ENCODE data around the gene MATK.

DNA sequence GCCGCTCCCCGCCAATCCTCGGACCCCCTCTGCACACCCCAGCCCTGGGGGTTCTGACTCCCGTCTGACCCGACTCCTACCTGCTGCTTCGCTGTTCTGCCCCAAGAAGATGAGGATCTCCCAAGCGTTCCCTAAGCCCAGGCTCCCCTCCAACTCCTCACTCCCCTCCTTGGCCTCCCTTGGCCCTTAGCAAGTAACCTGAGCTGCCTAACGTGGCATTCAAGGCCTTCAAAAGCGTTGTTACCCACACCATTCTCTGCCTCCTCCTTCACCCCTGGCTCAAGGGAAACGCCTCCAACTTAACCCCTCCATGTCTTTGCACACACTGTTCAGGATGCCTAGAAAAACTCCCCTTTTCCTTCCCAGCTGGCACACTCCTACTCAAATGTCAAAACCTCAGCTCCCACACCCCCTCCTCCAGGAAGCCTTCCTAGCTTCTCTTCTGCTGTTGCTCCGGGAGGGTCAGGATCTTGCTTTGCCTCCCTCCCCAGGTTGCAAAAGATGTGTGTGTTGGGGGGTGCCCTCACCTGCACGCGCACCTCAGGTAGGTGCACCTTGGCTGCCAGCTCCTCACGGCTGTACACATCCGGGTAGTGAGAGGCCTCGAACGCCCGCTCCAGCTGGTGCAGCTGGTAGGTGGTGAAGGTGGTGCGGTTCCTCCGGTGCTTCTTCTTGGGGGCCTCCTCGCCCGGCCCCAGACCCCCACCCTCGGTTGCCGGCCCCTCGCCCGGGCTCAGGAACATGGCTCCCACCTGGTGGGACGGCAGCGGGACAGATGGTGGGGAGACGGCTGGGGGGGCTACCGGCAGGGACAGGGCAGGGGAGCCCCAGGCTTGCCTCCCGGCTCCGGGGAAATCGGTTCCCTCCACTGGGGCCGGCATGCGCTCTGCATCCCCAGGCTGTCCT lies 14.9 kb downstream of the MATK start:
- TF ChIP-seq, protein P1, sequence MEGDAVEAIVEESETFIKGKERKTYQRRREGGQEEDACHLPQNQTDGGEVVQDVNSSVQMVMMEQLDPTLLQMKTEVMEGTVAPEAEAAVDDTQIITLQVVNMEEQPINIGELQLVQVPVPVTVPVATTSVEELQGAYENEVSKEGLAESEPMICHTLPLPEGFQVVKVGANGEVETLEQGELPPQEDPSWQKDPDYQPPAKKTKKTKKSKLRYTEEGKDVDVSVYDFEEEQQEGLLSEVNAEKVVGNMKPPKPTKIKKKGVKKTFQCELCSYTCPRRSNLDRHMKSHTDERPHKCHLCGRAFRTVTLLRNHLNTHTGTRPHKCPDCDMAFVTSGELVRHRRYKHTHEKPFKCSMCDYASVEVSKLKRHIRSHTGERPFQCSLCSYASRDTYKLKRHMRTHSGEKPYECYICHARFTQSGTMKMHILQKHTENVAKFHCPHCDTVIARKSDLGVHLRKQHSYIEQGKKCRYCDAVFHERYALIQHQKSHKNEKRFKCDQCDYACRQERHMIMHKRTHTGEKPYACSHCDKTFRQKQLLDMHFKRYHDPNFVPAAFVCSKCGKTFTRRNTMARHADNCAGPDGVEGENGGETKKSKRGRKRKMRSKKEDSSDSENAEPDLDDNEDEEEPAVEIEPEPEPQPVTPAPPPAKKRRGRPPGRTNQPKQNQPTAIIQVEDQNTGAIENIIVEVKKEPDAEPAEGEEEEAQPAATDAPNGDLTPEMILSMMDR (IDR thresholded peaks at IDR 0.05) = no peak
- TF ChIP-seq EZH2 (IDR thresholded peaks at IDR 0.05; ENCODE audit: borderline replicate concordance, insufficient read depth, low read depth, low read length, poor library complexity, severe bottlenecking) = no peak

All from B cell (primary cell).